Endodermal cell (in vitro differentiated cells): ENCODE measurements around the gene PRKCE. TPM values are rescaled to one million over a fixed set of nuclear protein-coding genes. Genes with fewer than 3 reads are reported as not detected.

Source experiments
- DNase-seq: peaks from one replicate; pipeline ENCODE4 v3.0.0-alpha.2; 2017
- H3K27ac ChIP-seq: 2 replicates; pipeline ENCODE4 v1.5.1; 2013; ENCODE audit warnings: mild to moderate bottlenecking, low read depth, low read length, moderate library complexity
- H3K27me3 ChIP-seq: 2 replicates; pipeline ENCODE4 v1.6.1; 2013; ENCODE audit warnings: mild to moderate bottlenecking, low read length, moderate library complexity; ENCODE audit not compliant: insufficient read depth, control insufficient read depth, poor library complexity, severe bottlenecking
- H3K36me3 ChIP-seq: 2 replicates; pipeline ENCODE4 v1.7.0; 2013; ENCODE audit warnings: mild to moderate bottlenecking, low read length, moderate library complexity; ENCODE audit not compliant: control insufficient read depth, insufficient read depth
- H3K4me1 ChIP-seq: one replicate; pipeline ENCODE4 v1.7.0; 2013; ENCODE audit warnings: low read length; ENCODE audit not compliant: control insufficient read depth, insufficient read depth
- H3K4me3 ChIP-seq: 2 replicates; pipeline ENCODE4 v1.5.1; 2013; ENCODE audit warnings: mild to moderate bottlenecking, low read length, moderate library complexity
- H3K9ac ChIP-seq: 2 replicates; pipeline ENCODE4 v1.6.1; 2013; ENCODE audit warnings: mild to moderate bottlenecking, low read length, moderate library complexity; ENCODE audit not compliant: poor library complexity, severe bottlenecking; ENCODE audit errors: extremely low read depth
- H3K9me3 ChIP-seq: 2 replicates; pipeline ENCODE4 v1.6.1; 2013; ENCODE audit warnings: mild to moderate bottlenecking, low read length, moderate library complexity; ENCODE audit not compliant: control insufficient read depth
- H3K27ac Mint-ChIP-seq: 2 replicates; pipeline ENCODE4 v1.8.0; 2020; ENCODE audit warnings: mixed read lengths
- H3K27me3 Mint-ChIP-seq: 2 replicates; pipeline ENCODE4 v1.8.0; 2021; ENCODE audit warnings: mild to moderate bottlenecking, mixed read lengths; ENCODE audit not compliant: insufficient read depth
- H3K36me3 Mint-ChIP-seq: 2 replicates; pipeline ENCODE4 v1.8.0; 2020; ENCODE audit warnings: low read depth, mixed read lengths
- H3K4me1 Mint-ChIP-seq: 2 replicates; pipeline ENCODE4 v1.8.0; 2020; ENCODE audit warnings: mixed read lengths
- H3K4me3 Mint-ChIP-seq: 2 replicates; pipeline ENCODE4 v1.8.0; 2020; ENCODE audit warnings: mild to moderate bottlenecking, moderate library complexity, mixed read lengths
- H3K9me3 Mint-ChIP-seq: 2 replicates; pipeline ENCODE4 v1.8.0; 2020; ENCODE audit warnings: mild to moderate bottlenecking, mixed read lengths
- CTCF ChIP-seq: fragments of 200-600 bp; sonication (generic); conservative IDR thresholded peaks from 2 replicates; pipeline ENCODE4 v1.5.0; 2021; ENCODE audit warnings: antibody characterized with exemption, mild to moderate bottlenecking
- WGBS, 2 experiments: methylation state at CpG; one replicate each; pipeline versions ENCODE4 v1.1.5 to v1.1.7; 2013; ENCODE audit warnings: missing lambda C conversion rate in 2 of 2, mixed read lengths in 1 of 2; ENCODE audit not compliant: insufficient coverage in 1 of 2, insufficient read length in 1 of 2; 5-methylcytosine and 5-hydroxymethylcytosine counted together
- total RNA-seq, 2 donors: library from RNA; stranded (reverse); fragmentation: NEBNext Ultra II Directional in 1 of 2; extraction: Animal tissue kit (Norgen Biotek cat#: 25700) in 1 of 2; gene quantifications; 2 replicates in 1 of 2; 3 replicates in 1 of 2; pipeline ENCODE4 v1.2.1, GENCODE V29; 2021

The PRKCE gene
- total RNA-seq, 2 donors from 2014 or later, result 1.4 to 1.7 TPM

- WGBS, 2 experiments, result 80 to 100% methylated on average over 1 to 3 of the region's 3 CpGs
- no peak overlapping the region for H3K4me3 Mint-ChIP-seq
- H3K27me3 ChIP-seq, result peaks cover 2% of the 10 kb centered on the region
- H3K27ac Mint-ChIP-seq, result no peak overlapping the region
- H3K36me3 ChIP-seq, result no peaks in the 10 kb centered on the region
- H3K36me3 Mint-ChIP-seq, result no peaks in the 10 kb centered on the region
- H3K27me3 Mint-ChIP-seq, result peaks cover 4% of the 10 kb centered on the region
- H3K4me3 ChIP-seq, result no peak overlapping the region
- H3K9me3 Mint-ChIP-seq, result no peaks in the 10 kb centered on the region
- no peak for DNase-seq
- TF ChIP-seq CTCF, result no peak
- H3K9ac ChIP-seq, result no peak overlapping the region
- H3K27ac ChIP-seq, result no peak overlapping the region
- peaks cover 22% of the 10 kb centered on the region for H3K4me1 Mint-ChIP-seq
- H3K9me3 ChIP-seq, result no peaks in the 10 kb centered on the region
- no peaks in the 10 kb centered on the region for H3K4me1 ChIP-seq
These were observed 419.6 kb downstream of the PRKCE start for GRCh38 chr2:46071074-46071473.

GRCh38 chr2:46072101-46072820, 420.8 kb downstream of the PRKCE start:
- no peak overlapping the region for H3K4me3 Mint-ChIP-seq
- H3K36me3 Mint-ChIP-seq, result no peaks in the 10 kb centered on the region
- Histone ChIP-seq H3K27me3 (no peaks in the 10 kb centered on the region), H3K4me3 (no peak overlapping the region), H3K4me1 (no peaks in the 10 kb centered on the region), H3K27ac (no peak overlapping the region), H3K9me3 (no peaks in the 10 kb centered on the region), H3K36me3 (no peaks in the 10 kb centered on the region), H3K9ac (no peak overlapping the region)
- peaks cover 22% of the 10 kb centered on the region for H3K4me1 Mint-ChIP-seq
- no peak overlapping the region for H3K27ac Mint-ChIP-seq
- no peak for TF ChIP-seq CTCF
- no peak for DNase-seq
- 91 to 100% methylated on average over 5 to 8 of the region's 8 CpGs for WGBS, 2 experiments
- H3K9me3 Mint-ChIP-seq, result no peaks in the 10 kb centered on the region
- H3K27me3 Mint-ChIP-seq, result peaks cover 4% of the 10 kb centered on the region

- WGBS, 2 experiments, result 86 to 88% methylated on average over 7 to 9 of the region's 9 CpGs
- peaks cover 15% of the 10 kb centered on the region for H3K4me1 Mint-ChIP-seq
- no peak for TF ChIP-seq CTCF
- H3K27me3 Mint-ChIP-seq, result peaks cover 4% of the 10 kb centered on the region
- H3K4me3 ChIP-seq, result no peak overlapping the region
- H3K27ac ChIP-seq, result no peak overlapping the region
- no peaks in the 10 kb centered on the region for H3K9me3 ChIP-seq
- no peak overlapping the region for H3K4me3 Mint-ChIP-seq
- H3K9me3 Mint-ChIP-seq, result no peaks in the 10 kb centered on the region
- H3K27ac Mint-ChIP-seq, result no peak overlapping the region
- no peaks in the 10 kb centered on the region for H3K27me3 ChIP-seq
- no peaks in the 10 kb centered on the region for H3K4me1 ChIP-seq
- H3K36me3 ChIP-seq, result no peaks in the 10 kb centered on the region
- H3K9ac ChIP-seq, result no peak overlapping the region
- no peak for DNase-seq
- no peaks in the 10 kb centered on the region for H3K36me3 Mint-ChIP-seq
These were observed 422.1 kb downstream of the PRKCE start for GRCh38 chr2:46073540-46074046.
